Measurements from ENCODE around the gene MAST3.

DNA sequence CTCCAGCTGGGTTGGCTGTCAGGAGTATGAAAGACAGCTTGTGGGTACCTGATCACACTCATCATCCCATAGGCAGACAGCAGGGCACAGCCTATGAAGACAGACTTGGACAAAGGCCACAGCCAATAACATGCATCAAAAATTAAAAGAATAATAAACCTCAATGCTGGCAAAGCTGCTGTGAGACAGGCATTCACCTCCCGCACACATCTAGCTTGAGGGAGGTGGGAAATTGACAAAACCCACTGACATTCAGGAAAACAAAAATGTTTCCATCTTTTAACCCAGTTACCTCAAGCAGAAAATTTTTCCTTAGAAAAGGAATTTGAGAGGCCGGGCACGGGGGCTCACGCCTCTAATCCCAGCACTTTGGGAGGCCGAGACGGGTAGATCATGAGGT is 25.2 kb upstream of the MAST3 start:
- TF ChIP-seq, protein P1, sequence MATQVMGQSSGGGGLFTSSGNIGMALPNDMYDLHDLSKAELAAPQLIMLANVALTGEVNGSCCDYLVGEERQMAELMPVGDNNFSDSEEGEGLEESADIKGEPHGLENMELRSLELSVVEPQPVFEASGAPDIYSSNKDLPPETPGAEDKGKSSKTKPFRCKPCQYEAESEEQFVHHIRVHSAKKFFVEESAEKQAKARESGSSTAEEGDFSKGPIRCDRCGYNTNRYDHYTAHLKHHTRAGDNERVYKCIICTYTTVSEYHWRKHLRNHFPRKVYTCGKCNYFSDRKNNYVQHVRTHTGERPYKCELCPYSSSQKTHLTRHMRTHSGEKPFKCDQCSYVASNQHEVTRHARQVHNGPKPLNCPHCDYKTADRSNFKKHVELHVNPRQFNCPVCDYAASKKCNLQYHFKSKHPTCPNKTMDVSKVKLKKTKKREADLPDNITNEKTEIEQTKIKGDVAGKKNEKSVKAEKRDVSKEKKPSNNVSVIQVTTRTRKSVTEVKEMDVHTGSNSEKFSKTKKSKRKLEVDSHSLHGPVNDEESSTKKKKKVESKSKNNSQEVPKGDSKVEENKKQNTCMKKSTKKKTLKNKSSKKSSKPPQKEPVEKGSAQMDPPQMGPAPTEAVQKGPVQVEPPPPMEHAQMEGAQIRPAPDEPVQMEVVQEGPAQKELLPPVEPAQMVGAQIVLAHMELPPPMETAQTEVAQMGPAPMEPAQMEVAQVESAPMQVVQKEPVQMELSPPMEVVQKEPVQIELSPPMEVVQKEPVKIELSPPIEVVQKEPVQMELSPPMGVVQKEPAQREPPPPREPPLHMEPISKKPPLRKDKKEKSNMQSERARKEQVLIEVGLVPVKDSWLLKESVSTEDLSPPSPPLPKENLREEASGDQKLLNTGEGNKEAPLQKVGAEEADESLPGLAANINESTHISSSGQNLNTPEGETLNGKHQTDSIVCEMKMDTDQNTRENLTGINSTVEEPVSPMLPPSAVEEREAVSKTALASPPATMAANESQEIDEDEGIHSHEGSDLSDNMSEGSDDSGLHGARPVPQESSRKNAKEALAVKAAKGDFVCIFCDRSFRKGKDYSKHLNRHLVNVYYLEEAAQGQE (IDR thresholded peaks at IDR 0.05) = no peak
- no peak for TF ChIP-seq CTCF (IDR thresholded peaks at IDR 0.05; ENCODE audit: low read depth, low read length, missing input control)
- no peak for TF ChIP-seq HNF4G (IDR thresholded peaks at IDR 0.05)
- TF ChIP-seq EGR1 (IDR thresholded peaks at IDR 0.05; ENCODE audit: low read depth in 2 of 2) = no peak
- TF ChIP-seq, protein P2, sequence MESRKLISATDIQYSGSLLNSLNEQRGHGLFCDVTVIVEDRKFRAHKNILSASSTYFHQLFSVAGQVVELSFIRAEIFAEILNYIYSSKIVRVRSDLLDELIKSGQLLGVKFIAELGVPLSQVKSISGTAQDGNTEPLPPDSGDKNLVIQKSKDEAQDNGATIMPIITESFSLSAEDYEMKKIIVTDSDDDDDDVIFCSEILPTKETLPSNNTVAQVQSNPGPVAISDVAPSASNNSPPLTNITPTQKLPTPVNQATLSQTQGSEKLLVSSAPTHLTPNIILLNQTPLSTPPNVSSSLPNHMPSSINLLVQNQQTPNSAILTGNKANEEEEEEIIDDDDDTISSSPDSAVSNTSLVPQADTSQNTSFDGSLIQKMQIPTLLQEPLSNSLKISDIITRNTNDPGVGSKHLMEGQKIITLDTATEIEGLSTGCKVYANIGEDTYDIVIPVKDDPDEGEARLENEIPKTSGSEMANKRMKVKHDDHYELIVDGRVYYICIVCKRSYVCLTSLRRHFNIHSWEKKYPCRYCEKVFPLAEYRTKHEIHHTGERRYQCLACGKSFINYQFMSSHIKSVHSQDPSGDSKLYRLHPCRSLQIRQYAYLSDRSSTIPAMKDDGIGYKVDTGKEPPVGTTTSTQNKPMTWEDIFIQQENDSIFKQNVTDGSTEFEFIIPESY (IDR thresholded peaks at IDR 0.05) = no peak
- no peak for TF ChIP-seq YY1 (IDR thresholded peaks at IDR 0.05)
- no peak for TF ChIP-seq RAD21 (IDR thresholded peaks at IDR 0.05)

Measured in liver (tissue), 3 donors.